ENCODE data around the gene NOPCHAP1.

- no peak for TF ChIP-seq CTCF (IDR thresholded peaks at IDR 0.05; ENCODE audit: insufficient read depth, low read length)
- TF ChIP-seq POLR2AphosphoS5 (IDR thresholded peaks at IDR 0.05; ENCODE audit: low read depth) = no peak
- no peak for TF ChIP-seq REST (IDR thresholded peaks at IDR 0.05; ENCODE audit: insufficient replicate concordance, low read depth)
- no peak for TF ChIP-seq GABPA (IDR thresholded peaks at IDR 0.05; ENCODE audit: low read depth)
Observed at GRCh38 chr12:105032703-105033357, 46.7 kb downstream of the NOPCHAP1 start.
